DMS53 treated with DMSO at 0.1 percent for 48 hours (cell line): ENCODE data around the gene SLC39A10.
"Not testable (repeated sequence)": the region's sequence is repeated elsewhere in the genome, so short reads cannot be mapped to it uniquely, and the experiment has no call there.

ENCODE experiments used
- DNase-seq: peaks from one replicate; lab custom pipeline; 2025; ENCODE audit not compliant: unreplicated experiment; lab: John Stamatoyannopoulos, UW

Gene SLC39A10

DNA sequence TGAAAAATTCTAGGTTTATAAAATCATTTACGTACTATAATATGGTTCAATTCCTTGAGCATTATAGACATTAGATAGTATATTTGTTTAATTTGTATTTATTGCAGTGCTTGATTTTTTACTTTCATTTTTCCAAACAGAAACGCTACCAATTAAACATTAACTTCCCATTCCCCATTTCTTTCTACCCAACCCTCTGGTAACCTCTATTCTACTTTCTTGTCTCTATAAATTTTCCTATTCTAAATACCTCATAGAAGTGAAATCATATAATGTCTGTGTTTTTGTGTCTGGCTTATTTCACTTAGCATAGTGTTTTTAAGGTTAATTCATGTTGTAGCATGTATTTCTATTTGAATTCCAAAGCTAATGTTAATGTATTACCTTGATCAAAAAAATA, 11.6 kb upstream of the SLC39A10 start:
- DNase-seq = no peak

DNA sequence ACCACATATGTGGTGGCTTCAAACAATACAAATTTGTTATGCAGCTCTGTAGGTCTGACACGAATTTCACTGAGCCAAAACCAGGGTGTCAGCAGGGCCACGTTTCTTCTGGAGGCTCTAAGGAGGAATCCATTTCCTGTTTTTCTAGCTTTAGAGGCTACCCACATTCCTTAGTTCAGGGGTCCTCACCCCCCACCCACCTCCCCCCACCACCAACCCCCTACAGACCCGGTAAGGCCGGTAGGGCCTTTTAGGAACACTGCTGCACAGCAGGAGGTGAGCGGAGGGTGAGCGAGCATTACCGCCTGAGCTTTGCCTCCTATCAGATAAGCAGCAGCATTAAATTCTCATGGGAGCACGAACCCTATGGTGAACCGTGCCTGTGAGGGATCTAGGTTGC, 10.6 kb upstream of the SLC39A10 start:
- DNase-seq = no peak

DNA sequence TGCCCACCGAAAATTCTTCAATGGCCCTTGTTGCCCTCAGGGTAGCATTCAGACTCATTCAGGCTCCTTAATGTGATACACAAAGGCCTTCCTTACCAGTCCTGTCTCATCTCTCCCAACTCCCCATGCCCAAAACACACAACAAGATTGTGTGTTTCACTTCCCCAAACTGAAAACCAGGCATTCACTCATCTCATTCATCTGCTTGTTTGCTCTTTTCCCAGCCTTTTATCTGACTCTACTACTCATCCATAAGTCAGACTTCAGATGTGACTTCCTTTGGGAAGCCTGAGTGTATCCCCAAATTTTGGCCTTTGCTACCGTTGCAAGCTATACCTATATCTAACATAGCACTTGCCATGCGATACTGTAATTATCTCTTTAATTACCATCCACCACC, 9.7 kb upstream of the SLC39A10 start:
- DNase-seq = no peak

DNA sequence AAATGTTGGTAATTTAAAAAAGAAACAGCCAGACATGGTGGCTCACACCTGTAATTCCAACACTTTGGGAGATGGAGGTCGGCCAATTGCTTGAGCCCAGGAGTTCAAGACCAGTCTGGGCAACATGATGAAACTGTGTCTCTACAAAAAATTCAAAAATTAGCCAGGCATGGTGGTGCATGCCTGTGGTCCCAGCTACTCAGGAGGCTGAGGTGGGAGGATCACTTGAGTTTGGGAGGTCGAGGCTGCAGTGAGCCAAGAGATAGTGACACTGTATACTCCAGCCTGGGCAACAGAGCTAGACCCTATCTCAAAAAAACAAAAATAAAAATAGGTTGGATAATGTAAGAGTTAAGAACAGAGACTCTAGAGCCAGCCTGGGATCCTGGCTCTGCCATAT, 8.7 kb upstream of the SLC39A10 start:
- not testable (repeated sequence) for DNase-seq

DNA sequence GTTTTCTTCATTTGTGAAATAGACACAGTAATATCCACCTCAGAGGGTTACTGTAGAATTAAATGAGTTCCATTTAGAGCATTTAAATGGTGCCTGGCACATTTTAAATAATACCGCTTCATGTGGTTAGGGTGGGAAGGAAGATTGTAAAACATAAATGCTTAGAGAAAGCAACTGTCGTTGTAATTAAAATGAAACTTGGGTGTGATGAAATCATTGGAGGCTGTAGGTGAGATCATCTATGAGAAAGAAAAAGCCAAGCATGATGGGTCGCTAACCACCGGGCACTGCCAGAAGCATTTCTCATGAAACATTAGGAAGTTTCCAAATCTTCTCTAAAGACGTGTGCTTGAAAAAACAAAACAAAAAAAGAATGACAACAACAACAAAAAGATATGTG, 8.2 kb upstream of the SLC39A10 start:
- DNase-seq = no peak

DNA sequence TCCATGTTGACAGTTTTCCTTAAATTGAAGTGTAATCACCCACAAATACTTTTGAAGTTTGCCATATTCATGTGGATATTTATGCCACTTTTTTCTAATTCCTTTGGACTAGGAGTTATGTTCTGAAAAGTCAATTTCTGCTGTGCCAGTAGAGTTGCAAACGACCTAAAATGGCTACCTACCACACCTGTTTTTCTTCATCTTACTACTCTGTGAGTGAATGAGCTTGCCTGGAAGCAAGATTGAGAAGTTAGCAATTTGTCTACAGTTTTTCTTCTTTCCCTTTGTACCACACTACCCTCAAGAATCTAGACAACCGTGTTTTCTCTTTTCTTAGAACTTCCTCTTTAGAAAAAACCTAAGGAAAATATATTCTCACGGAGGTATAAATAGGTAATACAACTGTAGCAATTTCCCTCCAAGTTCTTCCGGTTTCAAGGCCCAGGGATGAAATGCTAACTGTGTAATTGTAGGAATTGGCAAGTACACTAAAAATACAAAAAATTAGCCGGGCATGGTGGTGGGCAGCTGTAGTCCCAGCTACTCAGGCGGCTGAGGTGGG, 7.3 kb upstream of the SLC39A10 start:
- no peak for DNase-seq

DNA sequence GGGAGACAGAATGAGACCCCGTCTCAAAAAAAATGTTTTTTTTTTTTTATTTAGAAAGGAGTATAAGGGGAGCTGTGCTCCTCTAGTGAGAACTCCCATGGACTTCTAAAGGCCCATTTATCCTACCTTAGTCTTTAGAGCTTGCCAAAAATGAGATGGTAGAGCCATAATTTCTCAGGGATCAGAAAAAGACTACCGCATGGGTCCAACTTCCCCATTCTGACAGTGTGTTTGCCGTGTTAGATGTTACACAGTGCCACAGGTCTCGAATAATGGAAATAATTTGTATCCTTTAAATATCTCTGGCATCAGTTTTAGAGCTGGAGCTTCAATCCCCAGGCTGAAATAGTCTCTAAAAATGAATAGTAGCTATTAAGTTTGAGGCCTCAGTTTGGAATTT, 6.0 kb upstream of the SLC39A10 start:
- DNase-seq = no peak

DNA sequence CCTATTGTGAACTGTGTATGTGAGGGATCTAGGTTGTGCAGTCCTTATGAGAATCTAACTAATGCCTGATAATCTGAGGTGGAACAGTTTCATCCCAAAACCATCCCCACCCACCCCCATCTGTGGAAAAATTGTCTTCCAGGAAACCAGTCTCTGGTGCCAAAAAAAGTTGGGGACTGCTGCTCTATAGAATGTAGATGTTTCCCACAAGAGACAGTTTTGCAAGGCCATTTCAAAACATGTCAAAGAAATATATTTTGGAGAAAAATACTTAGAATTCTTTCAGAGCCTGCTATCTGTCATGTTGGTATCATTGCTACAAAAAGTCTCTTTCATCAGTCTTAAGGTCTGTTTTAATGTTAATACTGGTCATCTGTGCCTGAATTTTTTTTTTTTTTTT, 4.1 kb upstream of the SLC39A10 start:
- DNase-seq = no peak

DNA sequence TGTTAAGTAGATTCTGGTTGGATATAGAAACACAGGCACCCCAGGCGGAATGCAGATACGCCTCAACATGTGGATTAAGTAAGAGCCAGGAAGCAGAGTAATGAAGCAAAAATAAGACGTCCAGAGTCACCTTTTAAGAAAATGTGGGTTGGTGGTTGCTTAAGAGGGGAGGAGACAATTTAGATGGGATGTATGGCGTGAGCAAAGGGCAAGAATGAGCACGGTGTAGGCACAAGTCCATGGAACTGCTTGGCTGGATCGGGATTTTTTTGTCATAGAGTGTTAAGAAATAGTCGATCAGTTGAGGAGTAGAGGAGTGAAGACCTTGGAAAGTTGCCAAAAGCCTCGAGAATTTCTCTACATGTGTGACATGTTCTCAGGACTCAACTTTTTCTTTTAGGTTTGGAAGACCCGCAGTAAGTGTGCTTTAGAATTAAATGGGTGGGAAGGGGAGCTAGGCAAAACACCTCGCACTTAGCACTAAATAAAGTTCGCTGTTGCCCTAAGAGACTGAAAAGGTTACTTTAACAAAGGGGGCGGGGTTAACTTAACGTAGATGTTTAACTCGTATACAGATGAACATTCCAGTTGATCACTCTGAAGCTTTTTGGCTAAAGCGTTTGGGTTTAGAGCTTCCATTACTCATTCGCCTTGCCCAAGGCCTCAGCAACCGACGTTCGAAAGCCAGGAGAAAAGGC, 716 bp upstream of the SLC39A10 start:
- DNase-seq = no peak

DNA sequence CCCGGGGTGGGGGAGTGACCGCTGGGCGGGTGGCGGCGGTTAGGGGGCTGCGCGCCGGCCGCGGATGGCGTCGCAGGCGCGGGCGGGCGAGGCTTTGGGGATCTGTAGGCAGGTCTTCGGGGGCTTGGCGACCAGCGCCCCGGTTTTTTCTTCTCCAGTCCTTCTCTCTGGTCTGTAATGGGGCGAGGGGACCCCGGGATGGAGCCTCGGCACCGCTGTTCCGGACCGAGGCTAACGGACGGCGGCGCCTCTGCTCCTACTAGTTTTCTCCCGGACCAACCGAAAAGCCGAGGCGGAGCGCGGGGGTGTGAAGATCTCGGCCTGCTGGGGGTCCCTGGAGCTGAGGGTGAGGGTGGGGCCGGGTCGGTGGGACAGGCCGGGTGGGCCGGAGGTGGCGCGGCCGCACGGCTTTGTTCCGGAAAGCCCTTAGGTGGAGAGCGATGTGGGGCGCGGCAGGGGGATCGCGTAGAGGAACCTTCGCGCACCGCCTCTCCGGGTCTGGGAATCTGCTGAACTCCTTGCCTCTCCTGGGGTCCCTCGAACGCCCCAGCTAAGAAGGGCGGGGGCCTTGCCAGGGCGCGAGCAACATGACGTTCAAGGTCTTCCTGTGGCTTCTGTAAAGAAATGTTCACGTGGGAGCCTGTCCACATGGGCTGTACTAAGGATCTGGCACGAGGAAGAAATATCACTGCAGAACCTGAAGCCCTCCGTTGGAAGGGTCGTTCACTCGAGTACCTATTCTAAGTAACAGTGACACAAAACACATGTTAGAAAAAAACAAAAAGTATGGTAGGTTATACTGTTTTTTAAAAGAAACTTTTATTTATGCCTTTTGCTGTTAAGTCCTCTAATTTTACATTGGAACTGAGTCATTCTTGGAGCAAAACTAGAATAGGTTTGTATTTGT, 861 bp downstream of the SLC39A10 start:
- peak; percentile 75 for DNase-seq

DNA sequence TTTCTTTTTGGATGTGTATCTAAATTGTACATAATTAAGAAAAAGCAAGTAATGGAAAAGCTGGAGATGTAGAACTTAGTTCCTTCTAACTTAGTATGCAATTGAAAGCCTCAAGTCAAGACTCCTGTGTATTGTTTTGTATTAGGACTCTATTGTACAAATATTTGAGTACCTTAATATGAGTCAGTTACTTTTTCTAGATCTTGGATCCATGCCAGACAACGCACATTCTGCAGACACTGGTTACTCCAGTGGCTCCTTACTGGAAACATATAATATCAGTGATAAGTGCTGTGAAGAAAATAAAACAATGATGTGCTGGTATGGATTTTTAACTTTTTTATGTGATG, 1.5 kb downstream of the SLC39A10 start:
- peak; percentile 77 for DNase-seq

DNA sequence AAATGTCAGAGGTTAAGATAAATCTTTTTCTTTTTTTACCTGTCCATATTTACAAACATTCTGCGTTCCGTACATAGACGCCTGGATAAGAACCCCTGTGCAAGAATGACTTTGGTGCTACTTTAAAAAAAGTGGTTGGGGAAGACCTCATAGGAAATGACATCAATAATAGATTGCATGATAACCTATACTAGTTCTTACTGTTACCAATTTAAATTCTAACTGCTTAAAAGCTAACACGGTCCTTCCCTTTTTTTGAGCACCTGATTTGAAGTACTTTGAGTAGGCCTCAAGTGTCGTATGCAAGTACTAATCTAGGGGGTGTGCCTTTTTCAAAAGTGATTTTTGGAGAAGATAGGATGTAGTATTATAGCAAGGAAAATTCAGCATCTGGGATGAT, 2.1 kb downstream of the SLC39A10 start:
- no peak for DNase-seq

DNA sequence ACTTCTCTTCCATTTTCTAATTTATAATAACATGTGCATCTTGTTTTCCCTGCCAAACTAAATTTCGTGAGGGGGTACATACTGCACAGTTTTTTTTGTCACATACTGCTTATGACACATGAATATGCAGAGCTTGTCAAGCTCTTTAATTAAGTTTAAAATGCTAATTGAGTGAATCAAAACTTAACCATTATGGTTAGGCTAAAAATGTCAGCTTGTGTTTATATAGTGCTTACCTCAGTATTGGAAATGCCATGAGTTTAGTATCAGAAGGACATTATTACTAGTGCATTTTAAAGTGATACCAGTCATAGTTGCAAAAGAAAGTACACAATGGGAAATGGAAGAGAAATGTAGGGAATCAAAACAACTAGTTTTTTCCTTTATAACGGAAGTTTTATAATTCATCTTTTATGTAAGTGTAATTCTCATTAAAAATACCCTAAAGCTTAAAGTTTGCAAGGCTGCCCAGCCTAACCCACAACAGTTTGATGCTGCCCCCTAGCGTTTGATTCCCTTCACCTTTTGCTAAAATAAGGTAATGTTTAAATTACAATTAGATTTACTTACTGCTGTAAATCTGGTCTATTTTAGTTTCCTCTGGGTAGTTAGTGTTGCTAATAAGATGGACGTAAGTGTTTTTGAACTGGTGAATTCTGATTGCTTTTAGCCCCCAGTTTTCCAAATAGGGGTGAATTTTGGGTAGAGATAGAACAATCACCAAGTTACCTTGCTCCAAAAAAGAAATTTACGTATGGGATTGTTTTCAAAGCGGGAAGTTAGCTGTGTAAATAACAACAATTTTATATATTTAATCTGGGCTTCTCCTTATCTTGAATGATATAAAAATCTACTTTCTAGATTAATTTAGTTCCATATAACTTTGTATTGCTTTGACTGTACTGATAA, 3.2 kb downstream of the SLC39A10 start:
- peak; percentile 48 for DNase-seq

DNA sequence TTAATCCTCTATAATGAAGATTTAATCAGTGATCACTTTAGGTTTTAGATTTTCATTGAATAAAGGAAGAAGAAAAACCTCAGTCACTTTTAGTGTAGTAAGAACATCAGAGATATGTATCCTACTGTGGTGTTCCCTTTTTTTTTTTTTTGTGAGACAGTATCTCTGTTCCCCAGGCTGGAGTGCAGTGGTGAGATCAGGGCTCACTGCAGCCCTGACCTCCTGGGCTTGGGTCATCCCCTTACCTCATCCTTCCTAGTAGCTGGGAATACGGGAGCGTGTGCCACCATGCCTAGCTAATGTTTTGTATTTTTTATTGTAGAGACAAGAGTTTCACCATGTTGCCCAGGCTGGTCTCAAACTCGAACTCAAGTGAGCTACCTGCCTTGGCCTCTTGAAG, 5.1 kb downstream of the SLC39A10 start:
- no peak for DNase-seq

DNA sequence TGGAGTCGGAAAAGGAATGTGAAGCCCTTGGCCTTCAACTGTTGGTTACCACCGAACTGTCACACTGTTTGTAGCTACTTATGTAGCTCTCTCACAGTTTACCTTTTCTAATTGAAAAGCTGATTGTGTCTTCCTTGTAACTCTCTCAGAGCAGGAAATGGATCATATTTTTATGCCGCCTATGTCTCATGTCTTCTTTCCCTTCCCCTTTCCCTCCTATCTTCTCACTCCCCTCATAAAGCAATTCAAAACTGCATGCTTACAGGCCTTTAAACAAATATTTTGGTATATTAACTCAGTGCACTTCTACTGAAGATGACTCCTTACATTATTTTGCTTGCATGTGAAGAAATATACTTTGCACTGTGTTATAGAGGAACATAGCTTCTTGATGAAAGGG, 6.0 kb downstream of the SLC39A10 start:
- DNase-seq = no peak

DNA sequence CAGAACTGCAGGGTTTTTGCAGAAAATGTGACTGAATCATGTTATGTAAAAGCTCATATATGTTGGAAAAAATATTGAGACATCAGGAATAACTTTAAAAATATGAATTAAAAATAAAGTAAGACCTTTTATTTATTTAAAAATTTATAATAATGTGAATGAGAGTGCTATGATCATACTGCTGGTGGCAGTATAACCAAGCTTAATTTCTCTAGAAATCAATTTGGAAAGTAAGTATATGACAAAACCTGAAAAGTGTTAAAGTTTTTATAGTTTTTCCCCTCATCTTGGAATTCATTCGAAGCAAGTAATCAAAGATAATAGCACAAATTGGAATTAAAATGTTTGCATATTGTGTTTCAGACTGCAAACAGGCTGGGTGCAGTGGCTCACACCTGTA, 7.5 kb downstream of the SLC39A10 start:
- no peak for DNase-seq

DNA sequence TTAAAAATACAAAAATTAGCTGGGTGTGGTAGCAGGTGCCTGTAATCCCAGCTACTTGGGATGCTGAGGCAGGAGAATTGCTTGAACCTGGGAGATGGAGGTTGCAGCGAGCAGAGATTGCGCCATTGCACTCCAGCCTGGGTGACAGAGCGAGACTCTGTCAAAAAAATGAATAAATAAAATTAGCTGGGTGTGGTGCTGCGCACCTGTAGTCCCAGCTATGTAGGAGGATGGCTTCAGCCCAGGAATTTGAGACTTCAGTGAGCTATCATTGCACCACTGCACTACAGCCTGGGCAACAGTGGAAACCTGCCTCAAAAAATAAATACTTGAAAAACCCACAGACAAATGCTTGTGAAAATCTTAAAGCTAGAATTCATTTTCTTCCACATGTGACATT, 8.1 kb downstream of the SLC39A10 start:
- DNase-seq = not testable (repeated sequence)

DNA sequence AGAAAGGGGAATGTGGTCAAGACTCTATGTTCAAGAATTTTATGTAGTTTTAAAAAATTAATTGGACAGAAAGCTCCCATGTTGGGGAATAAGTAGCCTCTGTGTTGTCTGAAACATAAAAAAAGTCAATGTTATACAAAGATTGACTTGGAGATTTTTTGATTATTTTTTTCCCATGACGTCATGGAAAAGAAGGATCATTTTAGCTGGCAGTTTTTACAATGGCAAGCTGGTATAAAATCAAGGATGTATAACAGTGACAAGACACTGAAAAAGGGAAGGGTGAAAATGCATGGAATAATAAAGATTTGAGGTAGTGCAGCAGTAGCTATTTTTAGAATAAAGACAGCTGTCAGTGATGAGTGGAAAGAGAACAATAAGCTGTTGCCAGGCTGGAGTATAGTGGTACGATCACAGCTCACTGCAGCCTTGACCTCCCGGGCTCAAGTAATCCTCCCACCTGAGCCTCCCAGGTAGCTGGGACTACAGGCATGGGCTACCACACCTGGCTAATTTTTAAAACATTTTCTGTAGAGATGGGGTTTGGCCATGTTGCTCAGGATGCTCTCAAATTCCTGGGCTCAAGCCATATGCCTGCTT, 9.2 kb downstream of the SLC39A10 start:
- DNase-seq = no peak

DNA sequence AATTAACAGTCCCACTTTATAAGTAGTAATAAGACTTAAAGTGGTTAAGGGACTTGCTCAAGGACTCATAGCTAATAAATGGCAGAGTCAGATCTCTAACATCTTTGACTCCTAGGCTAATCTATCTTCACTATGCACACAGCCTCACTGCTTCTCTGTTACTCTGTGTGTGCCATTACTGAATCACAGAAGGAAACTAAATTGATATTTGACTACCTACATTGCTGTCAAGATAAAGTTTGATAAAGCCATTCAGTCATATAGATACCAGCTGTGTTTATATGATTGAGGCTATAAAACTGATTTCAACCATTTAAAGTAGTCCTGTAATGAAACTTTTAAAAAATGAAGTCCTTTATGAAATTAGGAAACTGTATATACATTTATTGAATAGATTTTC, 10.9 kb downstream of the SLC39A10 start:
- DNase-seq = no peak

DNA sequence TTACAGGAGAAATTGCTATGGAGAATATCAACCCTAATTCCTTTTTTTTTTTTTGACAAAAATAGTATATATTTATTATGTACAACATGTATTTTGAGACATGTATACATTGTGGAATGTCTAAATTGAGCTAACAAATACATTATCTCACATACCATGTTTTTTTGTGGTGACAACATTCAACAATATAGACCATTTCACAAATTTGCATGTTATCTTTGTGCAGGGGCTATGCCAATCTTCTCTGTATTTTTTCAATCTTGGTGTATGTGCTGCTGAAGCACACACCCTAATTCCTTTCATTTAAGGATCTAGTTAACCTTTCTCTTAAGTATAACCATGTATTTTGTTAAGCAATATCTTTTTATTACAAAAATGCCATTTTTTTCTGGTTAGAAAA, 13.2 kb downstream of the SLC39A10 start:
- DNase-seq = no peak

DNA sequence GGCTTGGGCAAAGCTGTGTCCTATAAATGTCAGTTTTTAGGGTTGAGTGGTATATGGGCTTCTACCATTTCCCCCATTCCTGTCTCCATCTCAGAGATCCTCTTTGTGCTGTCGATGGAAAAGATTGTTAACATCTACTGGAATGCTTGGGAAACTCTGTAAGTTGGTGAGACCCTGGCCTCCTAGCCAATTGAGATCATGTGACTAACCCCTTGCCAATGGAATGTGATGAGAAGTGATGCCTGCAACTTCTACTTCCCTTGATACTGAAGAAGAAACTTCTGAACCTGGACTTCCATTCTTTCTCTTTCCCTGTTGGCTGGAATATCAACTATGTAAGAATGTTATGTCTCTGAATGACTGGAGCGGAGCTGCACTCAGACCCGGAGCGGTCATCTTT, 14.5 kb downstream of the SLC39A10 start:
- DNase-seq = no peak
